Right lobe of liver (tissue), 6 donors: ENCODE results near the gene OR9Q2. TPM values are rescaled to one million over a fixed set of nuclear protein-coding genes. Genes with fewer than 3 reads are reported as not detected.

Experiments used
- ATAC-seq, 4 donors: fragments of 200-7000 bp; cut with Tn5 transposase; one replicate each; pipeline ENCODE4 v1.9.1; 2020; ENCODE audit warnings: mild to moderate bottlenecking in 4 of 4, moderate library complexity in 4 of 4
- DNase-seq, 3 donors: peaks; one replicate each; pipeline ENCODE4 v3.0.0-alpha.2; 2020
- H3K27ac ChIP-seq, 3 donors: fragments of 200-600 bp; one replicate each; pipeline ENCODE4 v1.8.0; 2022
- H3K27me3 ChIP-seq, 2 donors: fragments of 200-600 bp; one replicate each; pipeline ENCODE4 v1.8.0; 2022
- H3K36me3 ChIP-seq, 4 donors: fragments of 200-600 bp; sonication (generic) in 1 of 4; one replicate each; pipeline versions ENCODE4 v1.5.1 to v1.8.0; 2017 to 2022; ENCODE audit warnings: control low read depth in 1 of 4
- H3K4me1 ChIP-seq, 4 donors: fragments of 200-600 bp; sonication (generic) in 1 of 4; one replicate each; pipeline versions ENCODE4 v1.5.1 to v1.8.0; 2017 to 2022; ENCODE audit warnings: control low read depth in 1 of 4
- H3K4me3 ChIP-seq, 3 donors: fragments of 200-600 bp; one replicate each; pipeline ENCODE4 v1.8.0; 2022
- H3K9me3 ChIP-seq, 4 donors: fragments of 200-600 bp; sonication (generic) in 1 of 4; one replicate each; pipeline versions ENCODE4 v1.5.1 to v1.8.0; 2017 to 2022; ENCODE audit warnings: control low read depth in 1 of 4
- CTCF ChIP-seq, 4 donors: fragments of 200-600 bp in 3 of 4; fragments of 450-650 bp in 1 of 4; IDR thresholded peaks; one replicate each; pipeline versions ENCODE4 v1.5.1 to v1.8.0; 2016 to 2022; ENCODE audit warnings: antibody characterized with exemption in 4 of 4, mild to moderate bottlenecking in 2 of 4
- POLR2A ChIP-seq: fragments of 450-650 bp; IDR thresholded peaks from one replicate; pipeline ENCODE4 v1.6.1; 2017; ENCODE audit warnings: antibody characterized with exemption, mild to moderate bottlenecking
- WGBS: methylation state at CpG from one replicate; pipeline ENCODE4 v1.1.6; 2018; ENCODE audit warnings: low coverage, low lambda C conversion rate; ENCODE audit not compliant: insufficient coverage; ENCODE audit errors: missing lambda C conversion rate; 5-methylcytosine and 5-hydroxymethylcytosine counted together
- intact Hi-C, 2 donors: fragments of 100-400 bp; cut with DNase I; formaldehyde crosslinking; loops; one replicate each; pipeline versions ENCODE4 v1.11.2 to v1.14.1; 2022
- total RNA-seq, 6 experiments: library from RNA; depleted of rRNA in 2 of 6; stranded (reverse); fragments of >200 nt in 2 of 6; fragmentation: NEBNext Ultra II Directional in 3 of 6; extraction: Animal tissue kit (Norgen Biotek cat#: 25700) in 3 of 6; gene quantifications; one replicate each; pipeline versions ENCODE4 v1.1.0 to v1.2.4, GENCODE V29; 2016 to 2023
- donor health status: DM: no; HTN: yes; CAD: no.
- donor health status: DM: no; HTN: no; CAD: no.
- donor health status: DM: no; HTN: no; CAD: no.
- donor health status: DM: no; HTN: yes; CAD: no.
- donor health status: DM: no; HTN: yes; CAD: no.

OR9Q2 gene
- total RNA-seq, 6 experiments from 2014 or later, result not detected

- H3K4me3 ChIP-seq, result no peak overlapping the region
Observed at GRCh38 chr11:58165504-58166106, 23.3 kb upstream of the OR9Q2 start.

GRCh38 chr11:58177409-58178054, 11.3 kb upstream of the OR9Q2 start:
- 55% methylated on average over 5 of the region's 5 CpGs for WGBS
- no peak for TF ChIP-seq POLR2A
- TF ChIP-seq CTCF (IDR thresholded peaks at IDR 0.05), result no peak
- Histone ChIP-seq H3K9me3 (no peaks in the 10 kb centered on the region), H3K27ac (no peak overlapping the region), H3K36me3 (no peaks in the 10 kb centered on the region), H3K27me3 (no peaks in the 10 kb centered on the region), H3K4me1 (no peaks in the 10 kb centered on the region), H3K4me3 (no peak overlapping the region)
- ATAC-seq (no peak), DNase-seq (no peak)
- intact Hi-C loops, result no loop called here

More at GRCh38 chr11:58165504-58166106, 23.3 kb upstream of the OR9Q2 start:
- Histone ChIP-seq H3K9me3 (no peaks in the 10 kb centered on the region), H3K27me3 (no peaks in the 10 kb centered on the region), H3K27ac (no peak overlapping the region), H3K36me3 (no peaks in the 10 kb centered on the region), H3K4me1 (no peaks in the 10 kb centered on the region)
- WGBS, result 44% methylated on average over 7 of the region's 7 CpGs
- no peak for ATAC-seq
- intact Hi-C loops, result no loop called here
- TF ChIP-seq POLR2A (no peak), CTCF (IDR thresholded peaks at IDR 0.05) (no peak)
- DNase-seq, result no peak

- H3K27ac ChIP-seq, result no peak overlapping the region
- no peaks in the 10 kb centered on the region for H3K36me3 ChIP-seq
- DNase-seq, result no peak
- no peaks in the 10 kb centered on the region for H3K4me1 ChIP-seq
- H3K27me3 ChIP-seq, result no peaks in the 10 kb centered on the region
- TF ChIP-seq CTCF (IDR thresholded peaks at IDR 0.05) (no peak), POLR2A (no peak)
- ATAC-seq, result no peak
- 58% methylated on average over 6 of the region's 6 CpGs for WGBS
- no peak overlapping the region for H3K4me3 ChIP-seq
- intact Hi-C loops, result no loop called here
- H3K9me3 ChIP-seq, result no peaks in the 10 kb centered on the region
Observed at GRCh38 chr11:58178444-58178843, 10.4 kb upstream of the OR9Q2 start.

- no peaks in the 10 kb centered on the region for H3K27me3 ChIP-seq
- no peaks in the 10 kb centered on the region for H3K9me3 ChIP-seq
- no peaks in the 10 kb centered on the region for H3K36me3 ChIP-seq
- no peak overlapping the region for H3K27ac ChIP-seq
- intact Hi-C loops, result no loop called here
- TF ChIP-seq POLR2A (no peak), CTCF (IDR thresholded peaks at IDR 0.05) (no peak)
- DNase-seq (no peak), ATAC-seq (no peak)
- H3K4me3 ChIP-seq, result no peak overlapping the region
- WGBS, result 65% methylated on average over 5 of the region's 7 CpGs
- no peaks in the 10 kb centered on the region for H3K4me1 ChIP-seq
Observed at GRCh38 chr11:58179648-58180047, 9.2 kb upstream of the OR9Q2 start.
